Glutamatergic neuron (in vitro differentiated cells): ENCODE results near the gene QARS1. TPM values are rescaled to one million over a fixed set of nuclear protein-coding genes. Genes with fewer than 3 reads are reported as not detected.

ENCODE experiments used
- DNase-seq: peaks from one replicate; pipeline ENCODE4 v3.0.0; 2022
- H3K27ac Mint-ChIP-seq: one replicate; pipeline ENCODE4 v1.8.0; 2020; ENCODE audit warnings: mild to moderate bottlenecking, mixed read lengths, inconsistent platforms; ENCODE audit not compliant: unreplicated experiment
- H3K27me3 Mint-ChIP-seq: one replicate; pipeline ENCODE4 v1.8.0; 2020; ENCODE audit warnings: mild to moderate bottlenecking, moderate library complexity, mixed read lengths, inconsistent platforms; ENCODE audit not compliant: unreplicated experiment
- H3K36me3 Mint-ChIP-seq: one replicate; pipeline ENCODE4 v1.8.0; 2020; ENCODE audit warnings: mild to moderate bottlenecking, mixed read lengths, inconsistent platforms; ENCODE audit not compliant: unreplicated experiment
- H3K4me1 Mint-ChIP-seq: one replicate; pipeline ENCODE4 v1.8.0; 2020; ENCODE audit warnings: mild to moderate bottlenecking, low read depth, mixed read lengths, inconsistent platforms; ENCODE audit not compliant: unreplicated experiment
- H3K4me3 Mint-ChIP-seq: one replicate; pipeline ENCODE4 v1.8.0; 2020; ENCODE audit warnings: mild to moderate bottlenecking, mixed read lengths, inconsistent platforms; ENCODE audit not compliant: unreplicated experiment
- H3K9me3 Mint-ChIP-seq: one replicate; pipeline ENCODE4 v1.8.0; 2020; ENCODE audit warnings: mild to moderate bottlenecking, moderate library complexity, mixed read lengths, inconsistent platforms; ENCODE audit not compliant: unreplicated experiment
- CTCF ChIP-seq: fragments of 200-600 bp; sonication (generic); IDR thresholded peaks from one replicate; pipeline ENCODE4 v1.5.0; 2021; ENCODE audit not compliant: partially characterized antibody, unreplicated experiment
- total RNA-seq: library from RNA; stranded (reverse); fragmentation: NEBNext Ultra II Directional; extraction: Animal tissue kit (Norgen Biotek cat#: 25700); gene quantifications from one replicate; pipeline ENCODE4 v1.2.1, GENCODE V29; 2021; ENCODE audit not compliant: unreplicated experiment

The QARS1 gene
- total RNA-seq, 1 donor from 2014 or later = 266 TPM

- no peak for TF ChIP-seq CTCF
These were observed 19.6 kb upstream of the QARS1 start for GRCh38 chr3:49124203-49124602.

GRCh38 chr3:49123687-49124086 lies 19.1 kb upstream of the QARS1 start:
- peaks cover 8% of the 10 kb centered on the region for H3K27me3 Mint-ChIP-seq
- H3K9me3 Mint-ChIP-seq = peaks cover 4% of the 10 kb centered on the region
- H3K4me3 Mint-ChIP-seq = no peak overlapping the region
- no peak for TF ChIP-seq CTCF
- H3K4me1 Mint-ChIP-seq = no peaks in the 10 kb centered on the region
- no peak overlapping the region for H3K27ac Mint-ChIP-seq
- no peaks in the 10 kb centered on the region for H3K36me3 Mint-ChIP-seq
- no peak for DNase-seq

More at GRCh38 chr3:49124203-49124602, 19.6 kb upstream of the QARS1 start:
- Mint-ChIP-seq H3K9me3 (peaks cover 4% of the 10 kb centered on the region), H3K36me3 (no peaks in the 10 kb centered on the region), H3K27me3 (peaks cover 8% of the 10 kb centered on the region), H3K4me1 (no peaks in the 10 kb centered on the region), H3K4me3 (no peak overlapping the region), H3K27ac (no peak overlapping the region)
- DNase-seq = no peak

- Mint-ChIP-seq H3K27me3 (peaks cover 8% of the 10 kb centered on the region), H3K27ac (no peak overlapping the region), H3K4me3 (no peak overlapping the region), H3K9me3 (peaks cover 4% of the 10 kb centered on the region), H3K4me1 (no peaks in the 10 kb centered on the region), H3K36me3 (no peaks in the 10 kb centered on the region)
- no peak for TF ChIP-seq CTCF
- no peak for DNase-seq
These were observed 18.5 kb upstream of the QARS1 start for GRCh38 chr3:49122886-49123545.

GRCh38 chr3:49122451-49122850 lies 17.9 kb upstream of the QARS1 start:
- H3K9me3 Mint-ChIP-seq = peaks cover 4% of the 10 kb centered on the region
- peaks cover 8% of the 10 kb centered on the region for H3K27me3 Mint-ChIP-seq
- no peak overlapping the region for H3K27ac Mint-ChIP-seq
- H3K4me1 Mint-ChIP-seq = no peaks in the 10 kb centered on the region
- no peaks in the 10 kb centered on the region for H3K36me3 Mint-ChIP-seq
- no peak for DNase-seq
- H3K4me3 Mint-ChIP-seq = peak overlapping the region; percentile 20
- no peak for TF ChIP-seq CTCF

- Mint-ChIP-seq H3K4me1 (no peaks in the 10 kb centered on the region), H3K4me3 (peak overlapping the region; percentile 42), H3K27me3 (peaks cover 8% of the 10 kb centered on the region), H3K27ac (no peak overlapping the region), H3K9me3 (peaks cover 6% of the 10 kb centered on the region), H3K36me3 (no peaks in the 10 kb centered on the region)
- DNase-seq = no peak
- TF ChIP-seq CTCF = no peak
These were observed 17.5 kb upstream of the QARS1 start for GRCh38 chr3:49122022-49122421.
